Right ventricle myocardium inferior (tissue), 1 donor: ENCODE data around the gene MSL3B.

Source experiments
- ATAC-seq: fragments of 200-7000 bp; cut with Tn5 transposase; one replicate; pipeline ENCODE4 v1.9.1; 2020; ENCODE audit warnings: mild to moderate bottlenecking, moderate library complexity
- DNase-seq: peaks from one replicate; pipeline ENCODE4 v3.0.0; 2021; ENCODE audit errors: missing footprints
- intact Hi-C: fragments of 100-400 bp; cut with DNase I; formaldehyde crosslinking; loops from one replicate; pipeline ENCODE4 v1.11.0; 2022
- donor health status: DM: no; HTN: yes; CAD: no; lungs with severe emphysema.

The MSL3B gene

DNA sequence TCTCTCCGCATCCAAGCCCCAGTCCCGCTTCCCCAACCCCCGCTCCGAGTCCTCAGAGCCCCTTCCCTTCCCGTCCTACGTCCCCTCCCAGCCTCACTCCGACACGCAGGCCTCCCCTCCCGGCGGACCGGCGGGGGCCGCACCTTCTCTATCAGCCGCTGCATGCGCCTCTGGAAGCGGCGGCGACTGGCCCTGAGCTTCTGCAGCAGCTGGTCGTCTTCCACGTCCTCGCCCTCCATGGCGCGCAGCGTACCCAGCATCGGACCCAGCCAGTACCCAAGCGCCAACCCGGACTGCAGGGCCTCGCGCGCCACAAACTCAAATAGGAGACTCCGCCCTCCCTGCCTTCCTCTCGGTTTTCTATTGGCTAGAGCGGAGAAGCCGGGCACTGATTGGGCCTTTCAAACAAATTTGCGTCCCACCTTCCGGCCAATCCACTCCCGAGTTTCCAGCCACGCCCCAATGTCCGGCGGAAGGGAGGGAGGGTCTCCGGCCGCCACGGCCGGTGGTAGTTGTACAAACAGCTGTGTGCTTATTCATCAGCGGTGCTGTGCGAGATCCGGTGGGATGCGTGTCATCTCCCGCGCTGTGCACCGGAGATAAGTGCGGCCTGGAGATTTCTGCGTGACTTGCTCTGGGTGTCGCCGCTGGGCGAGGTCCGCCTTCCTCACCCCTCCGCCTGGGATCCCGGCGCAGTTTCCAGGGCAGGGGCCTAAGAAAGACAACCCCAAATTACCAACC is 13.8 kb downstream of the MSL3B start, which contains the start of gene HJURP:
TSS of gene HJURP (minus strand) at position 295 of the 741 bp plus-strand sequence. CDS start at position 260, 35 bp downstream.
- peak; percentile 99 for ATAC-seq
- intact Hi-C loops, result no loop called here
- peak; percentile 94 for DNase-seq

DNA sequence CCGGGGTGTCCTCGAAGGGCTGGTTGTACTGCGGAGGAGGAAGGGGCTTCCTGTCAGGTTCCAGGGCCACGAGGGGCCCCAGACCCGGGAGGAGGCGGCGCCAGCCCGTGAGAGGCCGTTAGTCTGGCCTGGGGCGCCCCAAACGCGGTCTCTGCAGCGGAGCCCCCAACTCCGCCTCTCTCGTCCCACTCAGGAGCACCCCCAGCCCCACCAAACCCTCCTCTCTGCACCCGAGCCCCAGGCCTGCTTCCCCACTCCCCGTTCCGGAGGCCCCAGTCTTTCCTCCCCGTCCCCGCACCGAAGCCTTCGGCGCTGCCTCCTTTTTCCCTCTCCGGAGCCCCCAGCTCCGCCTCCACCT is 14.3 kb downstream of the MSL3B start:
- DNase-seq, result no peak
- intact Hi-C loops, result no loop called here
- no peak for ATAC-seq

DNA sequence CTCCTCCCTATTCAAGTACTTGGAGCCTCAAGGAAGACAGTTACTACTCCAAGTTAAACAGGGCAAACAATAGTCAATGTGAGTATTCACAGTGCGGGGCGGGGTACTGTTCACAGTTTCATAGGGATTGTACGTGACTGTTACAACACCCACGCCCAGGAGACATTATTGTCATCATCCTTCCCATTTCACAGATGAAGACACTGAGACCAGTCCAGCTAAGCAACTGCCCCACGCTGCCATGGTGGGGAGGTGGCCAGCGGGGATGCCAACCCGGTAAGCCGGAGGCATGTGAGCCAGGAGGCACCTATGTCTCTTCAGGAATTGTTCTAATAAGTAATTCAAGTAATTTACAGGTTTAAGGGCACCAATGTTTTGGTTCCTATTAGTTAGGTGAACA is 14.8 kb downstream of the MSL3B start:
- ATAC-seq (no peak), DNase-seq (no peak)
- intact Hi-C loops, result no loop called here

DNA sequence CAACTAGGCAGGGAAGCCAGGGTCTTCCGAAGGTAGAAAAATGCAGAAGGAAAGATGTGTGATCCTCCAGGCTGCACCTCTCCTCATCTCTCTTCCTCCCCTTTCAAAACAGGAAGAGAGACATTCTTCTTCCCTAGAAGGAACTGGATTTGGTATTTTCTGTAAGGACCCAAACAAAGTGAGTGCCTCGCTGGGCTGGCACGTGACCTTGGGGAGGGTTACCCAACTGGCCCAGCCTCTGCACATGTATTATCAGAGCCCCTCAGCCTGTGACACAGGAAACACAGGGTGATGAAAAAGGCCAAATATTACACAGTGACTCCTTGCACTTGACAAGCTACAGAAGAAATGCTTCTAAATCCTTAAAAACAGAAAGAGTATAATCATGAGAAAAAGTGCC is 16.1 kb downstream of the MSL3B start:
- DNase-seq (no peak), ATAC-seq (no peak)
- intact Hi-C loops, result no loop called here

DNA sequence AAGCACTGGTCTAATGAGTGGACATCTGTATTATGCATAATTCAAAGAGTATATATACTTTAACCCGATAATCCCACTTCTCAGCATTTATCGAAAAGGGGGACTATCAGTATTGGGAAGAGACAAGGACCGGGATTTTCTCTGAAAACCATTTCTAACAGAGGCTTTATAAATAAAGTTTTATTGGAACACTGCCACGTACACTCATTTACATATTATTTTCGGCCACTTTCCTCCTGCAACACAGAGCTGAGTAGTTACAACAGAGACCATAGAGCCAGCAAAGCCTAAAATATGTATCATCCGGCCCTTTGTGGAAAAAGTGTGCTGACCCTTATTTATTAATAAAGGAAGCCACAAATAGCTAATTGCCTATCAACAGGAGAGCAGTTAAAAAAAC is 17.0 kb downstream of the MSL3B start:
- intact Hi-C loops, result no loop called here
- ATAC-seq, result no peak
- no peak for DNase-seq

DNA sequence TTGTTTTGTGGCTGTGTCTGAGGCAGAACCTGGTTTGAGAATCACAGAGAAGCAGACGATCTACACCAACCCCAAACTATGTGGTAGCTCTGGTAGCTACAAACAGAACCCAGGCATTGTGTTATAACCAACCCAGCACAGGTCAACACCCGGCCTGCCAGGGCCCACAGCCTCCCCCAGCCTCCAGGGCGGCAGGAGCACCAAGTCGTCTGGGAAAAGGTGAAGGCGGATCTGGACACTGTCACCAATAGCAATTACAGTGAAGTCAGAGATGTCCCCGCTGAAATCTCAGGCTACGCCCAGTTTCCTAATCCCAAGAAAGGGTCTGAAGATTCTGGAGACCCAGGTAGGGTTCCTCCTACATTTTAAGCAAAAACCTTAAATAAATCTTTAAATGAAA is 17.4 kb downstream of the MSL3B start:
- ATAC-seq (no peak), DNase-seq (no peak)
- intact Hi-C loops, result no loop called here

DNA sequence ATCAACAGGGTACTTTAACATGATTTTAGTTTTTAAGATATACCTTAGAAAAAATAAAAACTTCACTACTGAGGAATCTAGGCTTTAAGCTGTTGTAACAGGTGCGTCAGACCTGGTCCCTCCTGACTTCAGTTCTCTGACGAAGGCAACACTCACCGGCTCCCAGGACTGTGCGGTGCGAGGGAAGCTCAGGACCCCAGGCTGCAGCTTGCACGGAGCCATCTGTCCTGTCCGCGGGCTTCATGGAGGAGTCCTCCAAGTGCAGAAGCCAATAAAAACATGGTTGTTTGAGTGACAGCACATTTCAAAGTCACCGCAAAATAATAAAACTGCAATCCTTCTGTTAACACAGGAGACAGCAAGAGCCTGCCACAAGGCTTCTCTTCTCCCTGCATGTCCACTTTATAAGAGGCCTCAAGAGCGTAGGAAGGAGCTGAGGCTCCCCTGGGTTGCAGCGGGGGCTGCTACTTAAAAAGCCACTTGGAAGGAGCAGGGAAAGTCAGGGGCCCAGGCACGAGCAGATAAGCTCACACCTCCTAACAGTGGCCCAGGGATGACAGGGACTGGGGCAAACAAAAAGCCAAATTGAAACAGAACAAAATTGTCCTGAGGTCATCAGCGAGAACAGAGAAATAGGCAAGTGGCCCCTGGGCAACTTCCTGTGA is 18.4 kb downstream of the MSL3B start:
- intact Hi-C loops, result no loop called here
- no peak for ATAC-seq
- no peak for DNase-seq

DNA sequence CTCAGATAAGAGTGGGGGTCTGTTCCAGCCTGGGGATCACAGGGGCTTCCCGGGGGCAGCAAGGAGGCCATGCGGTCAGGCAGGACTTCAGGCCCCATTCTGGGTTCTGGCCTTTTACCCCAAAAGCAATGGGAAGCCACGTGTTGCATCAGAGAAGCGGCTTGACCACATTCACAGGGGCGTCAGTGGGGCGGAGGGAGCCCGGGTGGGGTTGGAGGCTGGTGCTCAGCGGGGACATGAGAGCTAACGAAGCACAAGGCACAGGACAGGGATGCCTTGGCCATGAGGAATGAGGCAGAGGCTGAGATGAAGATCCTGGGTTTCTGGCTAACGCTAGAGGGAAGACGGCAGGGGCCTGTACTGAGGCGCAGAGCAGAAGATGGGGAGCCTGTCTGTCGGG is 19.9 kb downstream of the MSL3B start:
- DNase-seq (no peak), ATAC-seq (no peak)

DNA sequence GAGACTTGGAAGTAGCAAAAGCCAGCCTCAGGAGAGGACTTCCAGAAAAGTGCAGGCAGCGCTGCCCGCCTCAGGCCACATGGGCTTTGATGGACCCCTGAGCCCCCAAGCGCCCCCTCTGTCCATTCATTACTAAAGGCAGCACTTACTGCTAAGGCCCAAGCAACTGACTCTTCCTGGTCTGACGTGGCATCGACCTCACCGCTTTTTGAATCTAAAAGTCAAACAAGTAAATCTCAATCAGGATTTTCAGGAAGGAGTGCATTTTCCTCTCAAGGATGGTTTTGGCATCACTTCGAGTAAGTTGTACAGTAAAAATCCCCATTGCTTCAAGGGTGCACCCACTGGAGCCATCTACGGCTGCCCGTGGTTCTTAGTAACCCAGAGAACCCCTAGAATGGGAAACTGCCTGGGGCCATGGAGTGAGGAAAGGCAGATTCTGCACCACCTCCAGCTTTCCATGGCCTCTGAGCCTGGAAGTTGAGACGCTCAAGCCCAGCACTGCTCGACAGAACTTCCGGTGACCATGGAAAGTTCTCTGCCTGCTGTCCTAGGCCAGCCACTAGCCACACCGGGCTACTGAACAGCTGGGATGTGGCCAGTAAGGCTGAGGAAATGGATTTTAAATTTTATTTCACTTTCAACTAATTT is 20.8 kb downstream of the MSL3B start:
- ATAC-seq (no peak), DNase-seq (no peak)
- intact Hi-C loops, result no loop called here

More for the DNA sequence above, 19.9 kb downstream of the MSL3B start:
- intact Hi-C loops, result no loop called here

DNA sequence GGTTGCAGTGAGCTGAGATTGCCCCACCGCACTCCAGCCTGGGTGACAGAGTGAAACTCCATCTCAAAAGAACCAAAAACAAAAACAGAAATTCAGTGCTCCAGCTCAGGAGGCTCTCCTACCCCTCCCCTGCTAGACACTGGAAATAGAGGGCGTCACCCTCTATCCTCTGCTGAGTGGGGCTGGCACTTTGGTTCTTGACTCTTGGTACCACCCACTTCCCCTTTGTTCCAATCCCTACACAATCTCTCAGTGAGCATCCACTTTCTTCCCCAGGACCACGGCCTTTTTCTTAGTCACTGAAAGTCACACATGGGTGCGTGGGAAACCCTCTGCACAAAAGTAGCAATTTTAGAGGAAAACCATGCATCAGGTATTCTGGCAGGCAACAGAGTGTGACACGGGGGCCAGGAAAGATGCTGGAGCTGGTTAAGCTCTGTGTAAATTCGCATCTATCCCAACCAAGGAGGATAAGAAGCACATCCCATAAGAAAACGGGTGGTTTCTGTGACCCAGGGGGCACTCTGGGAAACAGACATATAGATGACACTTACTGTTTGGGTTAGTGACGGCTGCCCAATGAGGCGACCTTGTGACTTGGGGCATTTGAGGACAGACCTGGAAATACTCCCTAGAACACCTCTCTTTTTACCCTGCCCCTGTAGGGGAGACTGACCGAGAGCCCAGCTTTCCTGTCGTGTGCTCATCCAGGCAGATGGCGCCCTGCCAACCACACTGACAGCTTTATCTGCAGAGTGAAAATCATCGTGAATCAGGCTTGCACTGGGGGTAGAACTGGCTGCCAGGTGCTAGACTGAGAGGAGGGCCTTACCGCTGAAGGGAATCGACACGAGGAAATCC is 21.6 kb downstream of the MSL3B start:
- intact Hi-C loops, result no loop called here
- DNase-seq (no peak), ATAC-seq (no peak)

DNA sequence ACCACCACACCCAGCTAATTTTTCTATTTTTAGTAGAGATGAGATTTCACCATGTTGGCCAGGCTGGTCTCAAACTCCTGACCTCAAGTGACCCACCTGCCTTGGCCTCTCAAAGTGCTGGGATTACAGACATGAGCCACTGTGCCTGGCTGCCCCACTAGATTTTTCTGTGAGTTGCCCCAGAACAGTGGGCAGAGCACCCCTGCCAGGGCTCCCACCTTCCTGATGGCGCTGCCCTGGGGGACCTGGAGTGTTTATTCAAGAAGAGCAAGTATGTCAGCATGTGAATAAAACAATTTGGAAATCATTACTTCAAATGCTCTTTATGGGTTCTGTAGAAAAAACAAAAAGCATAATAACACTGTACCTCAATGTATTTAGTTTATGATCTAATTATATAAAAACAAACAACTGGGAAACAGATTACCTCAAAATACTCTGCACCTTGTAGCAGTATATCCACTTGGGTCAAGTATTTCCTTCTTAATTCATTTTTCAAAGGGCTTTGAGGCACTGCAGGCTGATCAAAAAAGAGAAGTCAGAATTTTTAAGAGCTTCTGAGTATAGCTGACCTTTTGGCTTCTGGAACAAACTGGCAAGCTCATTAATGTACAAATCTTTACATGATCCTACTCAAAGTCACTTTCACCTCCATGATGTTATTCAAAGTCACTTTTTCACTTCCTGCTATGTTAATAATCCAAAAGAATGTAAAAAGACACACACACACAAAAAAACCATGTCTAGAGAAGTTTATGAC is 22.7 kb downstream of the MSL3B start:
- DNase-seq, result no peak
- intact Hi-C loops, result no loop called here
- ATAC-seq, result no peak

DNA sequence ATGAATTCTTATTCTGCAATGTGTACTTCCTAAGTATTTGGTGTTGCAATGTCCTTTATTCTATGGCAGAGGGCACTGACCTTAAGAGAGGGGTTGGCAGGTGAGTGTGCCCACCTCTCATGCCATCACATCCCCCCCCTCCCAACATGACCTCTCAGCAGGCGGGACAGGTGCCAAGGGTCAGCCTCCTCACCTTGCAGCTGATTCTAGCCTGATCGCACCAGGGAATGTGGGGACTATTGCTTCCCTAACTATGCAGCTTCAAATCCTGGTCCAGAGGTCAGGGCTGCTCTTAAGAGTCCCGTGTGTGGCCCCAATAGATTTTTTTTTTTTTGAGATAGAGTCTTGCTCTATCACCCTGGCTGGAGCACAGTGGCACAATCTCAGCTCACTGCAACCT is 23.4 kb downstream of the MSL3B start:
- intact Hi-C loops, result no loop called here
- DNase-seq (no peak), ATAC-seq (no peak)

DNA sequence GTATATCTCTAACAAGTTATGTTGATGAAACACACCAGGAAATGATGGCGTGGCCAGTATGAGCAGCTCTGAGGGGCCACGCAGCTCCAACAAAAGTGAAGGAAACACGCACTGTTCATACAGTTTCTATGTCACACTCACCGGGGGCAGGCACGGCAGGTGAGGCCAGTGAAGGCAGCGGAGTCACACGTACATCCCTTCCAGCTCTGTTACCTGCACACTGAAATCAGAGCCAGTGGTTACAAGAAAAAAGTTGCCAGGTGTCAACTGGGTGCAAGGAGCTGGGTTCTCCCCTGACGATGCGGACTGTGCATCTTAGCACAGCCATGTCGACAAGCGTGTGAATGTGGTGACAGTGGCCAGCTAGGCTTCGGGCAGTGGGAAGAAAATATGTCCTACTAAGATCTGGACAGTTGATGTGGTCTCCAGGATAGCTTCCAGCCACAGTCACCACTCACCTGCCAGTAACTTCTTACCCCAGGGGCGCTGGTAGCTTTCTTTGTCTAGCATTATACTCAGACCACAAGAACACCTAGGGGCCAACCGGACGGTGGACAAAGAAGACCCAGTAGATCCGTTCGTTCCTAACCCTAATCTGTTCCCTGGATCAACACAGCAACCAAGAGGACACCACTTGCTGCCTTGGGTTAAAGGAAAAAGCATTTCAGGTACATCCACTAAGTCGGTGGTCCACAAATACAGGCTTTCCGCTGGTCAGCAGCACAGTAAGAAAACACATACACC is 23.9 kb downstream of the MSL3B start:
- DNase-seq, result no peak
- intact Hi-C loops, result no loop called here

DNA sequence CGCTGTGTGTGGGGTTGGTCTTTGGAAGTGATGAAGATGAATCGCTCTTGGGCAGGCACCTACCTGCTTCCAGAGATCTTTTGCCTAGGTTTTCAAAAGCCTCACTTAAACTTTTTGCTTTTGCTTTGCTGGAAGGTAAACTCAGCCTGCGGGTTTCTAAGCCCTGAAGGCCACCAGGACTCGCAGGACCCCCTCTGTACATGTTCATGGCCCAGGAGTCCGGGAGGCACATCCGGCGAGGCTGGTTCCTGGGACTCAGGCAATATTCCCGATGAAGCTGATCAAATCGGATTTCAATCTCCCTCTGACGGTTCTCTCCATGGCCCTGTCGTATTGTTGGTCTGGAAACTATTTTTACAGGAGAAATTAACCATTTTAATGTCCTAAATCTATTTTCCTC is 27.0 kb downstream of the MSL3B start:
- no peak for ATAC-seq
- no peak for DNase-seq
- intact Hi-C loops, result no loop called here

More for the DNA sequence above, 23.9 kb downstream of the MSL3B start:
- no peak for ATAC-seq

DNA sequence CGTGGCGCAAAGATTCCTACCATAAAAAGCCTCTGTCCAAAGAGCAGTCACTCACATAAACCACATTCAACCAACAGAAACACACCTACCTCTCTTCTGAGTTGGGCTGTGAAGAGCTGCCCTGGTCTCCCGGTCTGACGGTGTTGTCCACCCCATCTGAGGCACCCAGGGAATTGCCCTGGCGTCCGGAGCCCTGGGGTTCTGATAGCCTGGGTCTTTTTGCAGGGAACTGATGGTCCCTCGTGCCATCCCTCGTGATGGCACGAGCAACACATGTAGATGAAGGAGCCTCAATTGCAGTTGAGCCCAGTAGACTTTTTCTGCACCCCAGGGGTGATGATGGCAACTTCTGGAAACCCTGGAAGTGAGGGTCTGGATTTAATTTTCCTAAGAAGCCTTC is 27.7 kb downstream of the MSL3B start:
- ATAC-seq (no peak), DNase-seq (no peak)
- intact Hi-C loops, result no loop called here

DNA sequence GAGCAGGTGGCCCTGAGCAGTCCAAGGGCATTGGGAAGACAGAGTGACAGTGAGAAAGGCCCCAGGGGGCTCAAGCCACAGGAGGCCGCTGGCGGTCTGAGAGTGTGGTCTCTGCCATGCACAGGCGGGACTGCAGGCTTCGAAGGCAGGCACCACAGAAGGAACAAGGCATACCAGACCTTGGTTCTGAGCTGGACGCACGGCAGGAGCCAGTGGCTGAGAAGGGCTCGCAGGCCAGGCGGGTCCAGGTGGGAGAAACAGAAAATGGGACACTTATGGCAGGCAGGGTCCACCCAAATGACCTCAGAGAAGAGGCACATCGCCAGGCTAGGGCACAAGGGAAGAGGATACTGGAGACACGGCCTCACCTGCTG is 28.8 kb downstream of the MSL3B start:
- ATAC-seq (no peak), DNase-seq (no peak)
- intact Hi-C loops, result no loop called here

DNA sequence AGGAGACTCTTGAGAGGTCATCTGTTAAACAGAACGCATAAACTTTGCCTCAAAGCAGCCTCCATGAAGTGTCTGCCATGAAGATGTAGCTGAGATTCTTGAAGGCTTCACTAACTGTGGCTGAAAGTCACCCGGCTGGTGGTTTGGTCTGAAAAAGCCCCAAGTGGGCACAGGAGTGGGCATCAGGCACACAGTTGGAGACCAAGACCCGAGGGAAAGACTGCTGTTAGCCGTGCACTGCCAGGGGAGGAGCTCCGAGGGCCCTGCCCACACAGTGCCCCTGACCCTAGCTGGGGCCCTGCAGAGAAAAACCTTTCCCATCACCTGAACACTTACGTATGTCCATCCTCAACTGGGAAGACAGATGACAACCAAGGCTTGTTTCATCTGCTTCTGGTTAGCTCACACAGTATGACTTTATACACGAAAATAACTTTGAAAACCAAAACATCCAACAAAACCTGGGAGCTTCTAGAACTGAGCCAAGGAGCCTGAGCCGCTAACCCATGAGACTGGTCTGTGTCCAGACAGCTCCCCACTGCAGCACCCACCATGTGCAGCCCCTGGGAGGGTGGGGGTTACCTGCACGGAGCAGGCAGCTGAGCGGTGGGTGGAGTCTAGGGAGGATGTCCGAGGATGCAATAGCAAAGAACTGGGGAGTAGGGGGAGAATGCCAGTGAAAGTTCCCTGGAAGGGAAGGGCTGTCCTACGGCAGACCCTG is 29.3 kb downstream of the MSL3B start:
- DNase-seq (no peak), ATAC-seq (no peak)
- intact Hi-C loops, result no loop called here
